Measurements from ENCODE around the gene PDCD1.
A peak's percentile ranks its signal among the peaks of the same experiment; 100 is the strongest.

The PDCD1 gene

DNA sequence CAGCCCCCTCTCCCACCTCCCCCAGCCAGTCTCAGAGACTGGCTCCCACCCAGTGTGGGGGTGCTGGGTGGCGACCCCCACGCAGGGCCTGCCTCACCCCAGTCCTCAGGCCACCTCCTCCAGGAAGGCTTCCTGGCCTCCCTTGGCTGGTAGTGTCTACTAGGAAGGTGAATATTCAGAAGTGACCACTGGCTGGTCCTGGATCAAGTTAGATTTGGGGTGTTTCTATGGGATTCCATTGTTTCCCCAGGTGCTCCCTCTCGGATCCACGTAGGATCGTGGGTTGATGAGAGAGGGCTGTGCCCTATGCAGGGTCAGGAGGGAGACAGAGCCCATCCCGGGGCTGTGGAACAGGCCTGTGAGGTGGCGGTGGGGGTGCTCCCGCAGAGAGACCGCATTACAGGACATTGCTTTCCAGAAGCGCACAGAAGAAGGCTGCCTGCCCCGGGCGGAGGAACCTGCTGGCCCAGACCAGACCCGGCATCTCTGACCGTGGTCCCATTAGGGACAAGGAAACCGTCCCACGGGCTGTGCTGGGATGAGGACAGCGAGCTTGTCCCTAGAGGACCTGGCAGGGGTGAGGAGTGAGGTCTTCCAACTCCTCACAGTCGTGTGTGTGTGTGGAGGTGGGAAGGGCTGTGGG lies 3.3 kb downstream of the PDCD1 start:
- peak overlapping the region; percentile 61 for H3K27ac ChIP-seq
- TF ChIP-seq, protein P1, sequence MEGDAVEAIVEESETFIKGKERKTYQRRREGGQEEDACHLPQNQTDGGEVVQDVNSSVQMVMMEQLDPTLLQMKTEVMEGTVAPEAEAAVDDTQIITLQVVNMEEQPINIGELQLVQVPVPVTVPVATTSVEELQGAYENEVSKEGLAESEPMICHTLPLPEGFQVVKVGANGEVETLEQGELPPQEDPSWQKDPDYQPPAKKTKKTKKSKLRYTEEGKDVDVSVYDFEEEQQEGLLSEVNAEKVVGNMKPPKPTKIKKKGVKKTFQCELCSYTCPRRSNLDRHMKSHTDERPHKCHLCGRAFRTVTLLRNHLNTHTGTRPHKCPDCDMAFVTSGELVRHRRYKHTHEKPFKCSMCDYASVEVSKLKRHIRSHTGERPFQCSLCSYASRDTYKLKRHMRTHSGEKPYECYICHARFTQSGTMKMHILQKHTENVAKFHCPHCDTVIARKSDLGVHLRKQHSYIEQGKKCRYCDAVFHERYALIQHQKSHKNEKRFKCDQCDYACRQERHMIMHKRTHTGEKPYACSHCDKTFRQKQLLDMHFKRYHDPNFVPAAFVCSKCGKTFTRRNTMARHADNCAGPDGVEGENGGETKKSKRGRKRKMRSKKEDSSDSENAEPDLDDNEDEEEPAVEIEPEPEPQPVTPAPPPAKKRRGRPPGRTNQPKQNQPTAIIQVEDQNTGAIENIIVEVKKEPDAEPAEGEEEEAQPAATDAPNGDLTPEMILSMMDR (conservative IDR thresholded peaks at IDR 0.05) = no peak

DNA sequence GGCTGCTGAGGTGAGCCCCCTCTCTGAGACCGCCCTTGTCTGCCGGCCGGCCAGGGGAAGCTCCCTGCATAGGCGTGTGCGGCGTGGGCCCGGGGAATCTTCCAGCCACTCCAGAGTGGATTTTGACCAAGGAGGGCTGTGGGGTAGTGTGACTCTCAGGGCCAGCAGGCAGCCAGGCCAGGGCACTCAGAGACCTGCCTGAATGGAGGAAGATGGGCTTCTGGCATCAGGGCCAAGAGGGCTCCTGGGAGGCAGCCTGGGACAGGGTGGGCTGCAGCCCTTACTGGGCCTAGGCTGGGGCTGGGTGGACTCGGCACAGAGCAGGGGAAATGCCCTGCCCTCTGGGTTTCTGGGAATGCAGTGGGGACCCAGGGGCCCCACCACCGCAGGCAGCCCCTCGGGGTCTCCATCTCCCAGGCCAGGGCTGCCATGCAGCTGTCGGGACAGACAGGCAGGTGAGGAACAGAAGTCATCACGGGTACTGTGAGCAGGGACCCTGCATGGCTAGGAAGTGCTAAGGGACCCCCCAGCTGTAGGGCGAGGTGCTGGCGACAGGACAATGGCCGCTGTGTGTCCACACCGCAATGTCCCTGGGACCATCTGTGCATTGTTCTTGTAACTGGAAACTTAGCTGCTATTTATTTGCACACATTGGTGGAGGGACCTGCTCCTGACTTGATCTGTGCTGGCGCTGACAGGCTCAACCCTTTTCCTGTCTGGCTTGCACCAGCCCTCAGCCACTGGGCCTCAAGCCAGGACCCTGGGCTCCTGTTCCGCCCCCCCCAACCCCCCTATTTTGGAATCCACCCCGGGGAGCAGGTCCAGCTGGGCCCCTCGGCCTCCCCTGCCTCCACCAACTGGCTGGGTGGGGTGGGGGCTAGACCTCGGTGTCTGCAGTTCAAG lies 4.1 kb downstream of the PDCD1 start:
- TF ChIP-seq, protein P1 (conservative IDR thresholded peaks at IDR 0.05) = no peak
- peak overlapping the region; percentile 61 for H3K27ac ChIP-seq

DNA sequence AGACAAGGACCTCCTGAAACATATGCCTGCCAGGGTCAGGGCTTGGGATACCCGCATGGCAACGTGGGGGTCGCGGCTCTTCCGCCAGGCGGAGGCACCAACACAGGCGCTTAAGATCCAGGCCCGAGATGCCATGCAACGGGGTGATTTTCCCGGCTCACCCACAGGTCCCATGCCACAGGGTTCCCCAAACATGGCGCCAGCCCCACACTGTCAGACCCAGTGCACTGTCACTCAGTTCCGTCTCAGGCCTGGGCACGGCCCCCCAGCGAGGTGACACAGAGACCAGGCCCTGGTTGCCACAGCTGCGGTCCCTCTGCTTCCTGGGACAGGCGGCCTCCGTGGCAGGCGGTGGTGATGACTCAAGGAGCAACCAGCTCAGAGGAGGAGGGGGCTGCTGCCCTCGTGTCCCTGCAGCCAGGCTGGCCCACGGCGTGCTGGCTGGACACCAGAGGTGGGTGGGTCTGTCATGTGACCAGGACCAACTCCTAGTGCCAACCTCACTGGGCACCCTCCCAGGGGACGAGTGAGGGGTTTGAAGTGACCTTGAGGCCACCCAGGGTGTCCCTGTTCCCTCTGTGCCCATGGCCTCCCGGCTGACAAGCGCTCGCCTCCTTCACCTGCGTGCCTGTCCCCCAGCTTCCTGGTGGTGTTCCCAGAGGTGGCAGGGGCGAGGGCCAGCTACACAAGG lies 4.9 kb downstream of the PDCD1 start:
- TF ChIP-seq, protein P1 (conservative IDR thresholded peaks at IDR 0.05) = no peak
- H3K27ac ChIP-seq = peak overlapping the region; percentile 61

DNA sequence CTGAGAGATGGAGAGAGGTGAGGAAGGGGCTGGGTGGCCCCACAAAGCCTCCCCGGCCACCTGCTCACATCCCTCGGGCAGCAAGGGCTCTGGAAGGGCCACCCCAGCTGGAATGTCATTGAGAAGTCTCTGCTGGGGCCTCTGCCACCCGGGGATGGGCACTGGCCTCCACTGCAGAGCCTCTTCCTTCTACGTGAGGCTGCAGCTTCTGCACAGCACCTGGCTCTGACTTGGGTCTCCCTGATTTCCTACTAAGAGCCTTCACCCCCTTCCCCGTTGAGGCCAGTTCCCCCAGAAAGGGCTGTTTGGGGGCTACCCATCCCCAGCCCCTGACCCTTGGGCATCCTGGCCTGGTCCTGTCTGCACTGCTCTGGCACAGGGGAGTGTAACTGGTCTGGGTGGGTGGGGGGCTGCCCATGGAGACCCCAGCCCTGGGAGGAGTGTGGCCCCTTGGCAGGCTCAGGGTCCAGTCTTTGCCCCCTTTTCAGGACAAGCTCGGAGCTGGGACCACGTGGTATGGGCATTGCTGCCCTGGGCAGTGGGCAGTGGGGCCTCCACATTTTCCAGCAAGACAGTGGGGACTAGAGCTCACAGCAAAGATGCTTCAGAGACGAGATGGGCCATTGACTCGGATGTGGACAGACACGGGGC lies 5.6 kb downstream of the PDCD1 start:
- H3K27ac ChIP-seq = no peak overlapping the region
- TF ChIP-seq, protein P1 (conservative IDR thresholded peaks at IDR 0.05) = no peak

DNA sequence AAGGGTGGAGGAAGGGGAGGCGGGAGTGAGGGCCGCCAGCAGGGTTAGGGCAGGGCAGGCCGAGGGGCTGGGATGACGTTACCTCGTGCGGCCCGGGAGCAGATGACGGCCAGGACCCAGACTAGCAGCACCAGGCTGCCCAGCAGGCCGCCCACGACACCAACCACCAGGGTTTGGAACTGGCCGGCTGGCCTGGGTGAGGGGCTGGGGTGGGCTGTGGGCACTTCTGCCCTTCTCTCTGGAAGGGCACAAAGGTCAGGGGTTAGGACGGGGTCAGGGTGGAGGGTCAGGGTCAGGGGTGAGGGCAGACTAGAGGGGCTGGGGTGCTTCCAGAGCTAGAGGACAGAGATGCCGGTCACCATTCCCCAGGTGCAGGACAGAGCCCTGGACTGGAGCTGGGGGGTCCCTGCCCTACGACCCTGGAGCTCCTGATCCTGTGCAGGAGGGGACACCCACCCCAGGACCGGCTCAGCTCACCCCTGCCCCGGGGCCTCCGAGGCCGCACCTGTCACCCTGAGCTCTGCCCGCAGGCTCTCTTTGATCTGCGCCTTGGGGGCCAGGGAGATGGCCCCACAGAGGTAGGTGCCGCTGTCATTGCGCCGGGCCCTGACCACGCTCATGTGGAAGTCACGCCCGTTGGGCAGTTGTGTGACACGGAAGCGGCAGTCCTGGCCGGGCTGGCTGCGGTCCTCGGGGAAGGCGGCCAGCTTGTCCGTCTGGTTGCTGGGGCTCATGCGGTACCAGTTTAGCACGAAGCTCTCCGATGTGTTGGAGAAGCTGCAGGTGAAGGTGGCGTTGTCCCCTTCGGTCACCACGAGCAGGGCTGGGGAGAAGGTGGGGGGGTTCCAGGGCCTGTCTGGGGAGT lies 6.3 kb downstream of the PDCD1 start:
- TF ChIP-seq, protein P1 (conservative IDR thresholded peaks at IDR 0.05) = no peak
- no peak overlapping the region for H3K27ac ChIP-seq

DNA sequence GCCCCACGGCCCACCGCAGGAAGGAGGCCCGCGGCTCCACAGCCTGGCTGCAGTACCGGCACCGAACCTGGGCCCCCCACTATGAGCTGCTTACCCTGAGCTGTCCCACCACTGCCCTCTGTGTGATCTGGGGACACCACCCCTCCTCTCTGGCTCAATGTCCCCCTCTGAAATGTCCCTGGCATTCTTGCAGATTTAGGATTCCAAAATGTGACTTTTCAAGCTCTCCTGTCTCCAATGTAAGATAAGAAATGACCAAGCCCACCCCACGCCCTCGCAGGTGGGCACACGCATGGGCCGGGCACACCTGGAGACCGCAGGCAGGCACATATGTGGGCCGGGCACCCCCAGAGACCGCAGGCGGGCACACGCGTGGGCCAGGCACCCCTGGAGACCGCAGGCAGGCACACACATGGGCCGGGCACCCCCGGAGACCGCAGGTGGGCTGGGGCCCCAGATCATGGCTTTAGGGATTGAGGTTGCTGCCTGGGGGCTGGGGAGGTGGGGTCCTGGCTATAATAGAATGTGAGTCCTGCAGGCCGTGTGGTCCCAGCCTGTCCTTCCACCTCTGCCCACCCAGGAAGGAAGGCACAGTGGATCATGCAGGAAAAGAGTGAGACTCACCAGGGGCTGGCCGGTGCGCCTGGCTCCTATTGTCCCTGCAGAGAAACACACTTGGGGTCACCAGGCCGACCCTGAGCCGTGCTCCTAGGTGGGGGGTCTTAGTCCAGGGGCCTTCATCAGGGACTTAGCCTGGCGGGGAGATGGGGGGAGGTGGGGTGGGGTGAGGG lies 7.2 kb downstream of the PDCD1 start:
- H3K27ac ChIP-seq = no peak overlapping the region
- TF ChIP-seq, protein P1 (conservative IDR thresholded peaks at IDR 0.05) = no peak

All from VCaP (cell line).